TTC549 (cell line): Measurements from ENCODE around the gene NEK9.
"Not testable (repeated sequence)": the region's sequence is repeated elsewhere in the genome, so short reads cannot be mapped to it uniquely, and the experiment has no call there.

ENCODE experiments used
- FAIRE-seq: peaks from 2 replicates; lab custom pipeline; 2012; peaks lifted over from hg19 to GRCh38; lab: Jason Lieb, UNC

Gene NEK9

DNA sequence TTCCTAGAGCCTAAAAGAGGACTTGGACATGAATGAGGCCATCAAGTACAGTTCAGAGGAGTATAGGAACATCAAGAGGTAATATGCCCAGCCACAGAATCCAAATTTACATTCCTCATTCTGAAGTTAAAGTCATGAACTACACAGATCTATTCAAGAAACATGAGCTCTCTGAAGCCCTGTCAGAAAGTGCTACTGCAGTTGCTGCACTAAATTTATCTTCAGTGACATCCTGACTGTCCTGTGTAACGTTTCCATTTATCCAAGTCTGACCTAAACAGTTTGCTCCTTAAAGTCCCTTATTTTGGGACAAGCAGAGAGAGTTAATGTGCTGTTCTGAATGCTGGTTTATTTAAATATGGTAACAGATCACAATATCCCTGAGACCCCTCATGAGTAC, 28.2 kb downstream of the NEK9 start:
- no peak for FAIRE-seq

GRCh38 chr14:75098212-75098611, 28.6 kb downstream of the NEK9 start:
- no peak for FAIRE-seq

GRCh38 chr14:75096959-75097358, 29.9 kb downstream of the NEK9 start:
- no peak for FAIRE-seq

DNA sequence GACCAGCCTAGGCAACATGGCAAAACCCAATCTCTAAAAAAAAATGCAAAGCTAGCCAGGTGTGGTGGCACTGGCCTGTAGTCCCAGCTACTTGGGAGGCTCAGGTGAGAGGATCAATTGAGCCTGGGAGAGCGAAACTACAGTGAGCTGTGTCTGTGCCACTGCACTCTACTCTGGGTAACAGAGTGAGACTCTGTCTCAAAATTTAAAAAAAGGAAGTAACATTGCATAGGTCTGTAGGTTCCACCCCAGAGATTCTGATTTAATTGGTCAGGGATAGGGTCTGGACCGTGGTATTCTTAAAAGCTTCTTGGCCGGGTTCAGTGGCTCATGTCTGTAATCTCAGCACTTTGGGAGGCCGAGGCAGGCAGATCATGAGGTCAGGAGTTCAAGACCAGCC, 31.2 kb downstream of the NEK9 start:
- no peak for FAIRE-seq

GRCh38 chr14:75094896-75095295, 32.0 kb downstream of the NEK9 start:
- no peak for FAIRE-seq

DNA sequence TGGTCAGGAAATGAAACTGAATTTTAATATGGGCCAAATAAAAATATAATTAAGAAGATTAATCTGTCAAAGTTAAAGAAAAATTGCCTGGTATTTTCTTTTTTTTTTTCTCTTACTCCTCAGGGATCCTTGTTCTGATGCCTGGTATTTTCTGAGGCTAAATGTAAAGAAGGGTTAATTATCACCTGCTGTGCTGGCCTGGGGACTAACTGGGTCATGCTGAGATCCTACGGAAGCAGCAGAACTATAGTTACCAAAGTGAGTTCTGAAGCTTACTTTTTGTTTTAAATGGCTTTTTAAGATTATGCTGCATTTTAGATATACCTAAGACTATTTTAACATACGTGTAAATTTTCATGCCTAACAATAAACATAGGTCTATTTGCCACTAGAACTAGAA, 34.1 kb downstream of the NEK9 start:
- no peak for FAIRE-seq

DNA sequence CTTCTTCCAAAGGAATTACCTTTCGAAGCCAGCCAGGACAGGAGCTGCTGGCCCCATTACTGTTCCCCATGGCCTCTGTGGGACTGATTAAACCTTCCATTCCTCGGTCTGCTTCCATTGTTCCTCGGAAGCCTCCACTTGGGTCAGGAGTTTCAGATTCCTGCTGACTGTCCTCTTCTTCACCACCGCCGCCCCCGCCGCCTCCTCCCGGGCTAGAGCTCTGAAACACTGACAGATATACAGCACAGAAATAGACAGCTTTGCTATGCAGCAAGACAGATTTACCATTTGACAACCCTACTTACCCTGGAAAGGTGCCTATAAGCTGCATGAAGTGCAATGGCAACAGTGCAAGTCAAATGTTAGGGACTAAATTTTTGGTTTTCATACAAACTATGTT, 35.6 kb downstream of the NEK9 start:
- no peak for FAIRE-seq

DNA sequence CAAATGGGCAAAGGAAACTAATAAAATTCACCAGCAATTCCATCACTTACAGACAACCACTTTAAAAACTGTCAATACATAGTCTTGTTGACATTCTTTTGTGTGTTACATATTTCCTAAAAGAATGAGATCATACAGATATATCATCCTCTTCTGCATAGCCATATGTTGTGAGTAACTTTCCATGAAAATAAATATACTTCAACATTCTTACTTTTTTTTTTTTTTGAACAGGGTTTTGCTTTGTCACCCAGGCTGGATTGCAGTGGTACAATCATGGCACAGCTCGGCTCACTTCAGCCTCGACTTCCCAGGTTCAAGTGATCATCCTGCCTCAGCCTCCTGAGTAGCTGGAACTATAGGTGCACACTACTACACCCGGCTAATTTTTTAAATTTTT, 36.5 kb downstream of the NEK9 start:
- no peak for FAIRE-seq

DNA sequence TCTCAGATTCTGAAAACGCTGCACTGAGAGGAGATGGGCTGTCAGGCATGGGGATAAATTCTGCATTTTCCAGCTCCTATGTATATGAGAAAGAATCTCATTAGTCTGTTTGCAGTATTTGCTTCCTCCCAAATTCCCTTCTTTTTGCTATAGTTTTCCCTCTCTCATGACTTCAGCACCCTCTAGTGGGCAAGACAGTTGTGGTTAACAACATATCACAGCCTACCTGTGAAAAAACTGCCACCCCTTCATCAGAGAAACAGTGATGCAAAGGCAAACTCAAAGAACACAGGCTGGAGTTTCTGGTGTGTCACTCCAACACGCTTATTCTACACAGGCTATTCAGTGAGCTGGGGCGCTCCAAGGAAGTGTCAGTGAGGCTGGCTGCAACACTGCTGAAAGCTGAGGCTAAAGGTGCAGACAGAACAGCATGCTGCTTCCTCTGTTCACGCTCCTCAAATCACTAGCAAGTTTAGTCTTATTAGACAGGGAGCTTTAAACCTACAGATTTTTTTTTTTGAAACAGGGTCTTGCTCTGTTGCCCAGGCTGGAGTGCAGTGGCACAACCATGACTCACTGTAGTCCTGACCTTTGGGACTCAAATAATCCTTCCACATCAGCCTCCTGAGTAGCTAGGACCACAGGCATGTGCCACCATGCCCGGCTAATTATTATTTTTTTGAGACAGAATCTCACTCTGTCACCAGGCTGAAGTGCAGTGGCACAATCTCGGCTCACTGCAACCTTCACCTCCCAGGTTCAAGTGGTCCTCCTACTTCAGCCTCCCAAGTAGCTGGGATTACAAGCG, 38.1 kb downstream of the NEK9 start:
- peak; percentile 75 for FAIRE-seq

- FAIRE-seq = no peak
Measured at GRCh38 chr14:75088153-75088552, 38.7 kb downstream of the NEK9 start.

DNA sequence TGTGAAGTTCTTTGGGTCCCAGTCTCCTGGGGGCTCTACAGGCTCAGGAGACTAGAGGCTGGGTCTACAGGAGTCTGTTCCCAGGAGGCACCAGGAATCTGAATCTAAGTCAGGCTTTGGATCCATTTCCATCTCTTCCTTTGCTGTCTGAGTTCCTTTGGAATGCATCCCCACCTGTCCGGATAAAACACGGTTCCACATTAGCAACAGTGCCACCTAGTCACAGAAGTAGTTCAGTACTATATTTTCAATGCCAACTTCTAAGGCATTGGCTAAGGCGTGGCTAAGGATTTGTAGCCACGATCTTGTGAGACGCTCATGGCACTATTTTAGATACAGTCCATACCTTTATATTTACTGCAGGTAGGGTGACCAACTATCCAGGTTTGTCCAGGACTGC, 42.3 kb downstream of the NEK9 start:
- FAIRE-seq = no peak

GRCh38 chr14:75083271-75083670, 43.6 kb downstream of the NEK9 start:
- FAIRE-seq = no peak

GRCh38 chr14:75081660-75082229, 45.1 kb downstream of the NEK9 start:
- no peak for FAIRE-seq

GRCh38 chr14:75079521-75079920, 47.3 kb downstream of the NEK9 start:
- no peak for FAIRE-seq

- no peak for FAIRE-seq
Measured at GRCh38 chr14:75077794-75078193, 49.1 kb downstream of the NEK9 start.

DNA sequence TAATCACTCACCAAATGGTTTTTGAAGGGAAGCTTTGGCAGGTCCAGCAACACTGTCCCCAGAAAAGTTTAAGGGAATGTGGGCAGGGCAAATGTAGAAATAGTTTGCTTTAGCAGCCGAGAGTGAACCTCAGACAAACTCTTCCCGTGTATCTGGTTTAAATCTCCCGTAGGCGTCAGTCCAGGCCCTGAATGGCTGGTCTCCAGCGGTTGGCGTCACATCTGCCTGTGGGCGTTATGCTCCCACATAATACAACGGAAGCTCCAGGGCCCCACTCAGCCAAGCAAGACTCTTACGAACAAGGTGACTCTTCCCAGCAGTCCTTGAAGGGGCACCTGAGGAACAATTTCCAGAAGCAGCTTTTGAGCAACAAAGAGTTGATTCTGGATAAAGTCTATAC, 56.5 kb downstream of the NEK9 start:
- no peak for FAIRE-seq

DNA sequence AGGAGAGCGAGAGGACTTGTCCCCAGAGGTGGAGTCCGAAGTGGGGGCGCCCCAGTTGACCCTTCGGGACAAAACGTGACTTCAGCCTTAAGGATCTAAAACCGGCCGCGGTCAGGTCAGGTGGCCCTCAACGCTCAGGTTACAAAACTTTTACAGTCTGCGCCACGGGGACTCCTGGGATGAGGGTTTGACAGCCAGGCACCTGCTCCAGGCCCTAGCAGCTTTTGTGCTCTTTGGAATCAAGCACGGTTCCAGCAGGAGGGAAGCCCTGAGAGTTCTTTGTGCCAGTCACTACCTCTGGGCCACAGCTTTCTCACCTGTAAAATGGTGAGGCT, 57.1 kb downstream of the NEK9 start:
- FAIRE-seq = no peak

- FAIRE-seq = no peak
Measured at GRCh38 chr14:75069121-75069810, 57.6 kb downstream of the NEK9 start, which contains the start of gene ZC2HC1C. Gene ZC2HC1C (plus strand): TSS chr14:75069641. CDS start chr14:75070574, 933 bp downstream.

DNA sequence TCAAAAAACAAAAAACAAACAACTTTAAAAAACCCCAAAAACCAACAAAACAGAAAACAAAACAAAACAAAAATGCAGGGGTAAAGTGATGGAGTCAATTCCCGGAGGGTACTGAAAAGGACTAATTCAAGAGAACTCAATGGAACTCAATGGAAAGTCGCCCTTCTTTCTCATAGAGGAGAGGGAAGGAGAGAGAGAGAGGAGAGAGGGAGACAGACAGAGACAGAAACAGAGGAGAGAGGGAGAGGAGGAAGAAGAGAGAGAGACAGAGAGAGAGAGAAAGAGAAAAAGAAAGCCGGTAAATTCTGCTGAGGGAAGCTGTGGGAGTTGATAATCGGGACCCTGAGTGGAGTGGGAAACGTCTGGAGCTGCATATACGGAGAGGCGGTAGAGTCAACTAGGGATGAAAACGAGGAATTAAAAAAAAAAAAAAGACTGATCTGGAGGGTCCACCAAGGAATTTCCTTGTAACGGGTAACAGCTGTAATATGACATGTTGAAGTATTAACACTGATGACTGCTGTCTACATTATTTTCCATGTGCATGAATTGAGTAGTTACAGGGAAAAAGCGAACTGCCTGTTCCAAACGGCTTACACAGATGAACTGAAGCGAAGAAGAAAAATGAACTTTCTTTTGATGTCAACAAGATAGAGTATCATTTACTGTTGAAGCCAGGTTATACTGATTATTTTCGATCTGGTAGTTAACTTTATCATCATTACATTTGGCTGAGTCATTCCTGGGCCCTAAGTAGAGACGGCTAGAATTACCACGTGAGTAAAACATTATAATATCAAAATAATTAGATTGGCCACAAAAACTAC, 58.3 kb downstream of the NEK9 start:
- FAIRE-seq = no peak

DNA sequence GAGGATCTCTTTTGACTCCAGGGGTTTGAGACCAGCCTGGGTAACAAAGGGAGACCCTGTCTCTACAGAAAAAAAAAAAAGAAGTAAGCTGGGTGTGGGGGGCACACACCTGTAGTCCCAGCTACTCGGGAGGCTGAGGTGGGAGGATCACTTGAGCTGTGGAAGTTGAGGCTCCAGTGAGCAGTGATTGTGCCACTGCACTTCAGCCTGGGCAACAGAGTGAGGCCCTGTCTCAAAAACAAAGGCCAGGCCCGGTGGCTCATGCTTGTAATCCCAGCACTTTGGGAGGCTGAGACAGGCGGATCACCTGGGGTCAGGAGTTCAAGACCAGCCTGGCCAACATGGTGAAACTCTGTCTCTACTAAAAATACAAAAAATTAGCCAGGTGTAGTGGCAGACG, 59.1 kb downstream of the NEK9 start:
- FAIRE-seq = not testable (repeated sequence)

DNA sequence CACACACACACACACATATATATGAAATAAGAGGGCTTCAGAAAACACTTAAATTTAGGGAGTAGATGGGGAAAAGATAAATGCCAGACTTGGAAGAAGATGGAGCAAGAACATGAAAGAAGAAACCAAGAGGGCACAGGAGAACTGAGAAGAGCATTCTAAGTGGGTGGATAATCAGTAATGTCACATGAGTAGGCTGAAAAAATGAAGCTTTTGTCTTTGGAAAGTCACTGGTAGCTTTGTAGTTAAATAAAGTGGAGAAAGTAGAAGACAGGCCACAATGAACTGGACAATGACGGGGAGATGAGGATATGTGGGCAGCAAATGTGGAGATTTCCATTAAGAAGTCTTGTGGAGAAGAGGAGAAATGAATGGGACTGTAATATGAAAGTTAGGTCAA, 59.6 kb downstream of the NEK9 start:
- FAIRE-seq = no peak

DNA sequence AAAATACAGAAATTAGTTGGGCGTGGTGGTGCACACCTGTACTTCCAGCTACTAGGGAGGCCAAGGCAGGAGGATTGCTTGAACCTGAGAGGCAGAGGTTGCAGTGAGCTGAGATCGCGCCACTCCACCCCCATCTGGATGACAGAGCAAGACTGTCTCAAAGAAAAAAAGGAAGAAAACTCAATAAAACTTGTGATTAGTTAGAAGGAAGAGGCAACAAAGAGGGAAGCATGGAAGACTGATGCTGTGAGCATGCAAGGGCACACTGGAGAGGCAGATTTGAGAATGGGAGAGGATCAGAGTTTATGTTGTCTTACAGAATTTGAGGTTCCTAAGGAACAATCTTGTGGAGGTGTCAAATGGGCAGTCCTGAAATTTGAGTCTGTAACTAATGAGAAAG, 60.2 kb downstream of the NEK9 start:
- FAIRE-seq = no peak

- no peak for FAIRE-seq
Measured at GRCh38 chr14:75064205-75064567, 62.7 kb downstream of the NEK9 start.
